Trophoblast cell (in vitro differentiated cells and primary cell): ENCODE measurements around the gene RASSF8.

ENCODE experiments used
- DNase-seq, 2 donors: peaks; one replicate each; pipeline ENCODE4 v3.0.0-alpha.2; 2016
- H2AFZ ChIP-seq: 2 replicates; pipeline ENCODE4 v1.6.1; 2013; ENCODE audit warnings: low read length, moderate library complexity, mild to moderate bottlenecking; ENCODE audit not compliant: insufficient read depth, poor library complexity
- H2AK5ac ChIP-seq: 2 replicates; pipeline ENCODE4 v1.6.1; 2013; ENCODE audit warnings: mild to moderate bottlenecking, low read length
- H2BK120ac ChIP-seq: 2 replicates; pipeline ENCODE4 v1.6.1; 2013; ENCODE audit warnings: low read length, mild to moderate bottlenecking, moderate library complexity; ENCODE audit not compliant: insufficient read depth, poor library complexity
- H2BK12ac ChIP-seq: 2 replicates; pipeline ENCODE4 v1.6.1; 2013; ENCODE audit warnings: mild to moderate bottlenecking, low read length, moderate library complexity
- H2BK5ac ChIP-seq: 2 replicates; pipeline ENCODE4 v1.6.1; 2013; ENCODE audit warnings: low read length, low read depth, moderate library complexity, mild to moderate bottlenecking; ENCODE audit not compliant: poor library complexity
- H3K14ac ChIP-seq: 2 replicates; pipeline ENCODE4 v1.6.1; 2013; ENCODE audit warnings: mild to moderate bottlenecking, low read length
- H3K18ac ChIP-seq: 2 replicates; pipeline ENCODE4 v1.6.1; 2013; ENCODE audit warnings: mild to moderate bottlenecking, low read length
- H3K23ac ChIP-seq: 2 replicates; pipeline ENCODE4 v1.6.1; 2013; ENCODE audit warnings: low read length
- H3K27ac ChIP-seq: 2 replicates; pipeline ENCODE4 v1.5.1; 2013; ENCODE audit warnings: low read depth, mild to moderate bottlenecking, inconsistent platforms, low read length, moderate library complexity
- H3K27me3 ChIP-seq: 2 replicates; pipeline ENCODE4 v1.6.1; 2013; ENCODE audit warnings: inconsistent platforms, mild to moderate bottlenecking, low read length, moderate library complexity; ENCODE audit not compliant: insufficient read depth
- H3K36me3 ChIP-seq, 2 experiments: 1 replicate in 1 of 2; 2 replicates in 1 of 2; pipeline ENCODE4 v1.6.1; 2013; ENCODE audit warnings: low read length in 2 of 2, mild to moderate bottlenecking in 2 of 2, moderate library complexity in 1 of 2; ENCODE audit not compliant: insufficient read depth in 2 of 2, control insufficient read depth in 1 of 2
- H3K4ac ChIP-seq: 2 replicates; pipeline ENCODE4 v1.6.1; 2013; ENCODE audit warnings: low read depth, mild to moderate bottlenecking, low read length, moderate library complexity
- H3K4me1 ChIP-seq, 2 experiments: 1 replicate in 1 of 2; 2 replicates in 1 of 2; pipeline ENCODE4 v1.6.1; 2013; ENCODE audit warnings: low read length in 2 of 2, mild to moderate bottlenecking in 2 of 2, moderate library complexity in 1 of 2; ENCODE audit not compliant: insufficient read depth in 2 of 2, control insufficient read depth in 1 of 2
- H3K4me2 ChIP-seq: 2 replicates; pipeline ENCODE4 v1.6.1; 2013; ENCODE audit warnings: inconsistent platforms, mild to moderate bottlenecking, low read length, moderate library complexity
- H3K4me3 ChIP-seq: 2 replicates; pipeline ENCODE4 v1.5.1; 2013; ENCODE audit warnings: mild to moderate bottlenecking, low read depth, low read length, inconsistent platforms
- H3K79me1 ChIP-seq: one replicate; pipeline ENCODE4 v1.6.1; 2013; ENCODE audit warnings: low read length
- H3K79me2 ChIP-seq: 2 replicates; pipeline ENCODE4 v1.6.1; 2013; ENCODE audit warnings: low read length, mild to moderate bottlenecking; ENCODE audit not compliant: control insufficient read depth, insufficient read depth, poor library complexity
- H3K9ac ChIP-seq: 2 replicates; pipeline ENCODE4 v1.6.1; 2013; ENCODE audit warnings: mild to moderate bottlenecking, low read length
- H3K9me3 ChIP-seq: 2 replicates; pipeline ENCODE4 v1.6.1; 2013; ENCODE audit warnings: low read depth, mild to moderate bottlenecking, control low read depth, inconsistent platforms, low read length; ENCODE audit not compliant: insufficient read depth
- H4K12ac ChIP-seq: 2 replicates; pipeline ENCODE4 v1.6.1; 2013; ENCODE audit warnings: low read depth, mild to moderate bottlenecking, low read length, moderate library complexity
- H4K8ac ChIP-seq: 2 replicates; pipeline ENCODE4 v1.6.1; 2013; ENCODE audit warnings: low read depth, mild to moderate bottlenecking, low read length, moderate library complexity
- H4K91ac ChIP-seq: one replicate; pipeline ENCODE4 v1.6.1; 2013; ENCODE audit warnings: low read depth, mild to moderate bottlenecking, low read length, moderate library complexity
- WGBS: extraction: QIAGEN DNeasy Blood & Tissue Kit; methylation state at CpG from one replicate; pipeline ENCODE4 v1.1.7; 2013; ENCODE audit warnings: missing lambda C conversion rate; ENCODE audit not compliant: insufficient read length, insufficient coverage; ENCODE audit errors: extremely low coverage; 5-methylcytosine and 5-hydroxymethylcytosine counted together

RASSF8 gene

DNA sequence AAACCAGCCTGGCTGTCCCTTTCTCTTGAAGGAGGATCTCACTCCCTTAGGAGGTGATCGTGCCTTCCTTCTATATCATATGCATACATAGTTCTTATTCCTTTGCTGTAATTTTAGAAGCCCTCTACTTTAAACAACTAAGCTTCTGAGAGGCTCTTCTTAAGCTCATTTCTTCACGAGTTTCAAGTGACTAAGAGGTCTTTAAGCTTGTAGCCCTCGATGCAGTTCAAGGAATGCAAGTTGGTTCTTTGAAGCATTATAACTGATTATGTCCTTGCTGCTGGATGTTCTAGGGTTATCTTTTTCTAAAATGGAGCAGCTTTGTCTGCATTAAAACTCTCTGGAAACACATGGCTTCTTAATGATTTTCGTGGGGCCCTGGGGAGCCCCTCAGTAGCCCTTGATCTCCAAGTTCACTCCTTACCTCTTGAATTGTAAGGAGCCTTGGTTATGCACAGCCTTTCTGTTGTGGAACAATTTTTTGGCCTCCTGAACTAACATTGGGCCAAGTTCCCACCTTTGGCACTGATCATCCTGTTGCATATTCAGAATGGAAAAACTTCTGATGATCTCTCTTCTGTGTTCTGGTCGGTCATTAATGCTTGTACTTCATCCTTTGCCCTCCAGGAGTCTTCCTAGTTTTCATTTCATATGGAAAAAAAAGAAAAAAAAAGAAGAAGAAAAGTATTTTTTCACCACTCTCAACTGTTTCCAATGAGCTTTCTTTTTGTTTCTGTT is 12.6 kb downstream of the RASSF8 start:
- H3K36me3 ChIP-seq, result no peaks in the 10 kb centered on the region
- no peak overlapping the region for H3K23ac ChIP-seq
- WGBS, result no CpG with 5 or more reads among the region's 5 CpGs
- H3K4ac ChIP-seq, result peak overlapping the region; percentile 44
- no peak for DNase-seq
- H3K14ac ChIP-seq, result no peak overlapping the region
- H3K79me2 ChIP-seq, result peaks cover 9% of the 10 kb centered on the region
- no peak overlapping the region for H3K4me3 ChIP-seq
- no peak overlapping the region for H2AFZ ChIP-seq
- no peaks in the 10 kb centered on the region for H3K79me1 ChIP-seq
- no peak overlapping the region for H3K18ac ChIP-seq
- H3K9ac ChIP-seq, result no peak overlapping the region
- H3K9me3 ChIP-seq, result no peaks in the 10 kb centered on the region
- H2AK5ac ChIP-seq, result no peak overlapping the region
- H3K27ac ChIP-seq, result no peak overlapping the region
- H3K27me3 ChIP-seq, result no peaks in the 10 kb centered on the region
- no peak overlapping the region for H2BK12ac ChIP-seq
- no peak overlapping the region for H4K8ac ChIP-seq
- H4K12ac ChIP-seq, result no peak overlapping the region
- H2BK120ac ChIP-seq, result no peak overlapping the region
- H3K4me2 ChIP-seq, result no peak overlapping the region
- H2BK5ac ChIP-seq, result no peak overlapping the region
- peaks cover 2 to 5% of the 10 kb centered on the region in 2 experiments for H3K4me1 ChIP-seq
- no peak overlapping the region for H4K91ac ChIP-seq

DNA sequence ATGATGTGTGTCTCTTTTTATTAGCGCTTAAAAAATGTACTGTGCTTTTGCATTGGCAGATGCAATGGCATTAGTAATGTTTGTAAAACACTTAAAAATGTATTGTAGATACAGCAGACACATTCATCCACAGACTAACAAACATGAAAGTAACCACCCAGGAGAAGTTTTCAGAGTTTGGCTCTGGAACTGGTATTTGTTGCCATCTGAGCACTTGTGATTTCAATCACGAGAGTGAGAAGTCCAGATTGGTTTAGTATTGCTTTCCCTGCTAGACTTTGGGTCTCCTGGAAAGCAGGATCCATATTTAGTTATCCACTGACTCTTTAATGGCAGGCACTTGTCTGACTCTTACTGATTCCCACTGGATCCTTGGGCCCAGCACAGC is 13.2 kb downstream of the RASSF8 start:
- Histone ChIP-seq H3K14ac (no peak overlapping the region), H3K18ac (no peak overlapping the region), H3K9ac (no peak overlapping the region), H3K4me3 (no peak overlapping the region), H2BK120ac (no peak overlapping the region), H3K36me3 (no peaks in the 10 kb centered on the region), H2AK5ac (no peak overlapping the region), H3K4ac (peak overlapping the region; percentile 33), H3K23ac (no peak overlapping the region), H4K8ac (no peak overlapping the region), H3K79me1 (no peaks in the 10 kb centered on the region), H3K4me1 (peaks cover 2 to 5% of the 10 kb centered on the region in 2 experiments), H3K9me3 (no peaks in the 10 kb centered on the region), H3K27me3 (no peaks in the 10 kb centered on the region), H4K12ac (no peak overlapping the region), H3K4me2 (no peak overlapping the region), H4K91ac (no peak overlapping the region), H2BK12ac (no peak overlapping the region), H2BK5ac (no peak overlapping the region), H2AFZ (no peak overlapping the region), H3K27ac (no peak overlapping the region), H3K79me2 (peaks cover 8% of the 10 kb centered on the region)
- DNase-seq, result no peak
- WGBS, result no CpG with 5 or more reads among the region's 2 CpGs

DNA sequence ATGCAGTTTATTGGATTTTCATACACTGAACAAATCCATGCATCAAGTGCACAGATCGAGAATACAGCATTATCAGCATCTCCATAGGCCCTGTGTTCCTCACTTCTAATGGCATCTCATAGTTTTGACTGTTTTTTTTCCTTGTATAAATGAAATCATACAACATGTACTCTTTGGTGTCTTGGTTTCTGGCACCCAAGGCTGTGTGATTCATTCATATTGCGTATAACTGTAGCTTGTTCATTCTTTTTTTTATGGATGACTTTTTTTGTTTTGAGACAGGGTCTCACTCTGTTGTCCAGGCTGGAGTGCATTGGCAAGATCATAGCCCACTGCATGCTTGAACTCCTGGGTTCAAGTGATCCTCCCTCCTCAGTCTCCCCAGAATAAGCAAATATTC is 14.3 kb downstream of the RASSF8 start:
- H4K8ac ChIP-seq, result no peak overlapping the region
- no peak overlapping the region for H3K27ac ChIP-seq
- H2BK12ac ChIP-seq, result no peak overlapping the region
- H3K4me3 ChIP-seq, result no peak overlapping the region
- H2BK5ac ChIP-seq, result no peak overlapping the region
- H4K91ac ChIP-seq, result no peak overlapping the region
- no peak overlapping the region for H3K9ac ChIP-seq
- no peak overlapping the region for H2AFZ ChIP-seq
- no peaks in the 10 kb centered on the region for H3K36me3 ChIP-seq
- H3K4me2 ChIP-seq, result no peak overlapping the region
- H3K23ac ChIP-seq, result no peak overlapping the region
- no peak overlapping the region for H4K12ac ChIP-seq
- no peak for DNase-seq
- no peak overlapping the region for H3K14ac ChIP-seq
- peaks cover under 1 to 3% of the 10 kb centered on the region in 2 experiments for H3K4me1 ChIP-seq
- WGBS, result no CpG with 5 or more reads among the region's 2 CpGs
- H3K18ac ChIP-seq, result no peak overlapping the region
- no peak overlapping the region for H3K4ac ChIP-seq
- no peaks in the 10 kb centered on the region for H3K27me3 ChIP-seq
- H2BK120ac ChIP-seq, result no peak overlapping the region
- H2AK5ac ChIP-seq, result no peak overlapping the region
- peaks cover 6% of the 10 kb centered on the region for H3K79me2 ChIP-seq
- no peaks in the 10 kb centered on the region for H3K9me3 ChIP-seq
- no peaks in the 10 kb centered on the region for H3K79me1 ChIP-seq

DNA sequence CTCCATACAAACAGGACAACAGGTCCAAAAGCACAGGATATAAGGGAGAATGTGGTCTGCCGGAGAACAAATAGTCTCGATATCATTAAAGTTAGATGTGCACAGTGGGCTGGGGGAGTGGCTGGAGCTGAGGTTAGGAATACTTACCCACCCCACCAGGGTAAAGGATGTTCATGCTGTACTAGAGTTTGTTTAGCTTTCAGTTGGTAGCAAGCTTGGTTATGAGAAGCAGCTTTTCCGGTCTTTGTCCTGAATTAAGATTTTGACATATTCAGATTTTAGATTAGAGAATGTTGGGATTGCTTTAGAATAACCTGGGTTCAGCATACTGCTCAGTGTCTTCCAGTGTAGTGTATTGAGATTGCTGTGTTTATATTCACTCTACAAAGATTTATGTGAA is 16.7 kb downstream of the RASSF8 start:
- no peak overlapping the region for H2AFZ ChIP-seq
- H3K14ac ChIP-seq, result no peak overlapping the region
- H3K9ac ChIP-seq, result no peak overlapping the region
- no peak overlapping the region for H3K18ac ChIP-seq
- WGBS, result no CpG with 5 or more reads among the region's 3 CpGs
- H3K4me3 ChIP-seq, result no peak overlapping the region
- H3K79me1 ChIP-seq, result no peaks in the 10 kb centered on the region
- H2BK120ac ChIP-seq, result no peak overlapping the region
- H3K4ac ChIP-seq, result no peak overlapping the region
- H4K8ac ChIP-seq, result no peak overlapping the region
- no peak overlapping the region for H2BK12ac ChIP-seq
- H2BK5ac ChIP-seq, result no peak overlapping the region
- H3K36me3 ChIP-seq, result no peaks in the 10 kb centered on the region
- H3K27ac ChIP-seq, result no peak overlapping the region
- DNase-seq, result no peak
- no peaks in the 10 kb centered on the region for H3K9me3 ChIP-seq
- H3K4me2 ChIP-seq, result no peak overlapping the region
- H4K91ac ChIP-seq, result no peak overlapping the region
- H3K79me2 ChIP-seq, result peaks cover 4% of the 10 kb centered on the region
- no peak overlapping the region for H4K12ac ChIP-seq
- no peak overlapping the region for H2AK5ac ChIP-seq
- H3K23ac ChIP-seq, result no peak overlapping the region
- peaks cover 0 to 3% of the 10 kb centered on the region in 2 experiments for H3K4me1 ChIP-seq
- no peaks in the 10 kb centered on the region for H3K27me3 ChIP-seq
